DMS153 treated with DMSO at 0.1 percent for 48 hours (cell line): ENCODE measurements around the gene RBM19.
"Not testable (repeated sequence)": the region's sequence is repeated elsewhere in the genome, so short reads cannot be mapped to it uniquely, and the experiment has no call there.

Experiments used
- DNase-seq: peaks from one replicate; lab custom pipeline; 2025; ENCODE audit not compliant: unreplicated experiment; lab: John Stamatoyannopoulos, UW

RBM19 gene

DNA sequence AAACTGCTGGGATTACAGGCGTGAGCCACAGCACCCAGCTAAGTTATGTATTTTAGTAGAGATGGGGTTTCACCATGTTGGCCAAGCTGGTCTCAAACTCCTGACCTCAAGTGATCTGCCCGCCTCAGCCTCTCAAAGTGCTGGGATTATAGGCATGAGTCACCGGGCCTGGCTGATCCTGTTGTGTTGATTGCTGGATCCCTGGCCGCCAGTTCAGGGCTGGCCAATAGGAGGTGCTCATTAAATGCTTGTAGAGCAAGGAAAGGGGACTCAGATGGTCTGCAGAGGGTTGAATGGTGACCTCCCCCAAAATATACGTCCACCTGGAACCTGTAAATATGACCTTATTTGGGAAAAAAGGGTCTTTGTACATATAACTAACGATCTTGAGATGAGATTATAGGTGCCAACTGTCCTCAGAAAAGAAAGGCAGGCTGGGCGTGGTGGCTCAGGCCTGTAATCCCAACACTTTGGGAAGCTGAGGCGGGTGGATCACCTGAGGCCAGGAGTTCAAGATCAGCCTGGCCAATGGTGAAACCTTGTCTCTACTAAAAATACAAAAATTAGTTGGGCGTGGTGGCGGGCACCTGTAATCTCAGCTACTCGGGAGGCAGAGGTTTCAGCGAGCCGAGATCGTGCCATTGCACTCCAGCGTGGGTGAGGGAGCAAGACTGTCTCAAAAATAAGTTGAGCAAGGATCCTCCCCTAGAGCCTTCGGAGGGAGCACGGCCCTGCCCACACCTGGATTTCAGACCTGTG is 156.5 kb downstream of the RBM19 start:
- not testable (repeated sequence) for DNase-seq

DNA sequence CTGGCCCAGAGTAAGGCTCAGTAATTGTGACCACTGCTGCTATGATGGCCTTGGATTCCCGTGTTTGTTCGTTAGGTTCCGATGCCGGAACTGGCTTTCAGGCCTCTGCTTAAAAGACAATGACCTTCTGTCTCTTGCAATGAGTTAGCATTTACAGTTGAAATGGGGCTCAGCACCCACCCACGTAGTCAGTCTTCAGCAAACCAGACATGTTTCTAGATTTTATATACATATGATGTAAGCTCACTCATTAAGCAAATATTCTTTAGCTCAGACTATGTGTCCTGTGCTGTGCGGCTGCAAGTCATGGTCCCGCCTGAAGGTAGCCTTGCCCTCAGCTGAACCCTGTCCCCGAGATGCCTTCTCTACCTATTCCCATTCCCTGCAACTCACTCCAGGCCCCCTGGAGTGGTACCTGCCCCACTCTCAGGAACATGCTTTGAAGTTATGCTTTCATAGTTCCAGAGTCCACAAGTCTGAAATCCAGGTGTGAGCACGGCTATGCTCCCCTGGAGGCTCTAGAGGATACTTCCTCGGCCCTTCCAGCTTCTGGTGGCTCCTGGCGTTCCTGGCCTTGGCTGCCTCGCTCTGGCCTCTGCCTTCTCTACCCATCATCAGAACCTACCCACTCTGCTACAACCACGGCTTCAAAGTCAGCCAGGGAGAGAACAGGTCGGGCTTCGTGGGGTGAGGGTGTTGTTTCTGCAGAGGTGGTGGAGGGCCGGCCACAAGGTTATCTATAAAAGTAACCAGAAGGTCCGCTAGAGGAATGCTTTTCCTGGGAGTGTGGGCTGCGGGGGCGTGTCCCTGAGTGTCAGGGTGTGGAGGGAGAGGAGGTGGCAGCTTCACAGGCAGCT is 157.8 kb downstream of the RBM19 start:
- no peak for DNase-seq

DNA sequence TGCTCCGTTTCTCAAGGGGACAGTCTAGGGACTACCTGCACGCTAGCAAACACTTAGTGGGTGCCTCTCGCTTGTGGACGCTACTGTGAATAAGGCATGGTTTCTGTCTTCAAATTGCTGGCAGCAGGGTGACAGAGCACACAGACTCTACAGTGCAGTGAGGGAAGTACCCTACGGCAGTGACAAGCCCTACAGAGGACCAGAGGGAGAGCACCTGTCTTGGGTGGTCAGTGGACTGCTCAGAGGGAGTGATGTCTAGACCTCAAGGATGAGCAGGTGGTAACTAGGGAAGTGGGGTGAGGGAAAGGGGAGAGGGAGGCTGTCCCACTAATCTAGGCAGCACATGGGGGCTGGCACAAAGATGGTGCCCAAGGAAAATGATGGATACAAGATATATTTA is 160.5 kb downstream of the RBM19 start:
- no peak for DNase-seq

DNA sequence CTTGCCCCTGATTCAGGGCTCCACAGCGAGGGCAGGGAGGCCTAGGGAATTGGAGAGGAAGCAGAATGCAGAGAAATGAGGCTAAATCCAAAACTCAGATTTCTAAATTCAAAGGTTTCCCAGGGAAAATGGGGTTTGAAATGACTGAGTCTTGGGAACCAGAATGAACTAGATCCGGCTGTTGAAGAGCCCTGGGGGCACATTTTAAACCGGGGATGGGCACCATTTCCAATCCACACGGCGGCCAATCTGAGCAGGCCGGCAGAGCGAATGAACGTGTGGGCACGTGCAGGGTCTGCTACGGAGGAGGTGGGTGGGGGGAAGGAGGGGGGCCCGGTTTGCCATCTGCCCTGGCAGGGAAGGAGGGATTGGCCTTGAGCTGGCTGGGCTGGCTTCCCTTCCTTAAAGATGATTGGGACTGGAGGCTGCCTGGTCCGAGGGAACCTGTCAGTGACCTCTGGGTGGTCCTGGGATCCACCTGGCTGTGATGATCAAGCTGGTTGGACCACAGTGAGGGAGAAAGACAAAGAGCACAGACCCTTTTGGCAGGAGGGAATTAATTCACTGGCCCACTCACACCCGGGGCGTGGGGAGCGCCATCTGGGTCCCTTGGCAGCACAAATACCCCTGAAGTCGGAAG is 161.0 kb downstream of the RBM19 start:
- DNase-seq, result no peak

DNA sequence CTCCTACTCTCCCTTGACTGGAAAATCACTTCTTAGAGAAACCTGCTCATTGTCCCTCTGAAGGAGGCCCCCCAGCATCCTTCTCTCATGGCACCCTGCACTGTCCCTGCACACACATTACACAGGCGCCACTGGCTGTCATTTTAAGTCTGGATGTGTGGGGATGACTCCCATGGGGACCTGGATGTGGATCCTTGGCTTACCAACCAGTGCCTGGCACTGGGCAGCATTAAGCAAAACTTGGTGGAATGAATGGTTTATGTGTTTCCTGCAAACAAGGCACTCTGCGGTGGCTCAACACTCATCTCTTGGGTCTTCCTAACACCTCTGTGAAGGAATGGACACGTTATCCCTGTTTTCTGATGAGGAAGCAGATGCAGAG is 162.4 kb downstream of the RBM19 start:
- no peak for DNase-seq

DNA sequence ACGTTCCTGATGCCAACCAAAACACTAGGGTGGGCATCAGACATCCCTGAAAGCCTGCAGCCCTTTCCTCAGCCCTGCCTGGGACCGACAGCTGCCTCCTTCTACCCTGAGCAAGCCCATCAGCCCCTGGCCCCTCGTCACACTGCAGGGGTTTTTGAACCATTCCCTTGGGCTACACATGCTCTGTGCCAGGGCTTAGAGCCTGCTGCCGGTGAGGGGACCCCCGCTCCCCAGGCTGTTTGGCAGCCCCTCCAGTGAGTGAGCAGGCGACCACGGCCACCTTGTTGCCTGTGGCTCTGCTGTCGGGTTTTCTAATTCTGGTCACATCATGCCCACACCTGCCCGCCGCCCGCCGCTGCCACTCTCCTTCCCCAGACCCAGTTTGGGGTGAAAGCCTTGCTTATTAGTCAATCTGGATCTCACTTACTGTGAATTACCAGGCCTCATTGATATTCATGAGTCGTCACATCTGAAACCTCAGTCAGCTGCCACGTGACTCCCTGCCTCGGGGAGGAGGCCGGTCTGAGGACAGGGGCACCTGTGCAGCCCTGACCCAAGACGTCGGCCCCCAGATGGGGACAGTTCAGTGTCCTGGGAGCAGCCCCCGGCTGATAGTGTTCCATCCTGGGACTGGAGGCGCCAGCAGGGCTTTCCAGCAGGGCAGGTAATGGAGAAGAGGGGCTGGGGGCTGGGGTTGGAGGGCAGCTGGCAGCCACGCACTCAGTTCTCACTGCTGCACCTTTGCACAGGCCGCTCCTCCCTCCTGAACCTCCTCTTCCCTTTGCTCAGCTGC is 163.0 kb downstream of the RBM19 start:
- DNase-seq, result no peak

DNA sequence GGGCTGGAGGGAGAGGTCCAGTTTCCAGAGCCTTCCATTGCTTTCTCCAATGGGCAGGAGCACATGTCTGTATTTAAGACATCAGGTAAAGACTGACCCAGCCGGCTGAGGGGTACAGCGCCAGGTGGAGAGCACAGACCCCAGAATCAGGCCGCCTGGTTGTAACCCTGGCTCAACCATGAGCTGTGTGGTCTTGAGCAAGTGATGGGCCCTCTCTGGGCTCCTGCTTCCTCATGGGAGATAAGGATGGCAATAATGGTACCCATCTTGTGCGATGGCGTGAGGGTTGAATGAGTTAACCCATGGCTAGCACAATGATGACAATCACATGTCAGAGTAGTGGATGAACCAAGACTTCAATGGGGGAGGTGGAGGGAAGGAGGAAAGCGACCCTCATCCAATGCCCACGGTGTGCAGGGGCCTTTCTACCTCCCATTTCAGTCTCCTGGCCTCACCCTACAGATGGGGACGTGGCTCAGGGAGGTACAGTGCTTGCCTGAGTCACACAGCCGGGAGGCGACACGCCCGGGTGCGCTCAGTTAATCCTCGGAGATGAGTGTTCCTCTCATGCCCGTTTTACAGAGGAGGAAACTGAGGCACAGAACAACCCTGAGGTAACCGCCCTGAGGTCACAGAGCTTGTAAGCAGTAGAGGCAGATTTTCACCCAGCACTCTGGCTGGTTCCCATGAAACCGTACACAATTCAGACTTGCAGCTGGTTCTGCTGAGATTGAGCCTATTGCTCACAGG is 163.9 kb downstream of the RBM19 start:
- no peak for DNase-seq

DNA sequence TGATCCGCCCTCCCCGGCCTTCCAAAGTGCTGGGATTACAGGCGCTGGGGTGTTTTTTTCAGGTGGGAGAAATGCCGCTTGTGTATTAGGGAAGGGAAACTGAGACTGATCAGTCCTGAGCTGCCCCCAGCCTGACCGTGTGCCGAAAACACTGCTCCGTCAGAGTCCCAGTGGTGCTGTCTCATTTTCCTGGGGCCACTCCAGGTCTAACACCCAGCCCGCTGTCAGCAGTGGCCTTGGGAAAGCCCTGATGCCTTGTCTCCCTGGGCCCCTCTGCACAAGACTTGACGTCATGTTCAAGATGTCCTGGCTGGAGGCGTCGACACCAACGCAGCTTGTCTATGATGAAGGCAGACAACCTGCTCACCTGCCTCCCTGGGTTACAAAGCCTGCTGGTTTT is 165.9 kb downstream of the RBM19 start:
- DNase-seq, result no peak

DNA sequence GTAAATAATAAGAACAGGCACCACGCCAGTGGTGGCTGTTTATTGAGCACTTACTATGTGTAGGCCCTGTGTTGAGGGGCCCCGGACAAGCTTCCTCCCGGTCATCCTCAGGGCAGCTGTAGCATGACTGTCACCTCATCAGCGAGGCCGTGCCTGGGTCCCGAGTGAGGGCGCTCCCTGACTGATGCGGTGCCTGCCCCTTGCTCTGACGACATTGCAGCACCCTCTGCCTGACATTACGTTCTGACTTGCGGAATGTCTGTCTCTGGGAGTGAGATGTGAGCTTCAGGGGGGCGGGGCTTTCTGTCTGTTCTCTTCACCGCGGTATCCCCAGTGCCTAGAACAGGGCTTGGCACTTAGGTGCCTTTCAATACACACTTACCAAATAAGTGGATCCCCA is 167.6 kb downstream of the RBM19 start:
- DNase-seq, result no peak

DNA sequence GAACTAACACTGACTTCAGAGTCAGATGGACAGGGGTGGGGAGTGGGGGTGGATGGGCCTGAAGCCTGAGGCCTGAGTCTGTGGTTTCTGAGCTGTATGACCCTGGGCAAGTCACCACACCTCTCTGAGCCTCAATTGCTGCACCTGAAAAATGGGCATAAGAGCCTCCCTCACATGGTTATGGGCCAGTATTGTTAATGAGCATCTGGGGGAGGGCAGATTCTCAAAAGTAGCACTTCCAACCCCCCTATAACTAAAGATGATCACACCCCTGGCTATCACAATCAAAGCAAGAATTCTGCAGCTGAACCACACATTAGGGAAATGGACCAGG is 168.6 kb downstream of the RBM19 start:
- no peak for DNase-seq

DNA sequence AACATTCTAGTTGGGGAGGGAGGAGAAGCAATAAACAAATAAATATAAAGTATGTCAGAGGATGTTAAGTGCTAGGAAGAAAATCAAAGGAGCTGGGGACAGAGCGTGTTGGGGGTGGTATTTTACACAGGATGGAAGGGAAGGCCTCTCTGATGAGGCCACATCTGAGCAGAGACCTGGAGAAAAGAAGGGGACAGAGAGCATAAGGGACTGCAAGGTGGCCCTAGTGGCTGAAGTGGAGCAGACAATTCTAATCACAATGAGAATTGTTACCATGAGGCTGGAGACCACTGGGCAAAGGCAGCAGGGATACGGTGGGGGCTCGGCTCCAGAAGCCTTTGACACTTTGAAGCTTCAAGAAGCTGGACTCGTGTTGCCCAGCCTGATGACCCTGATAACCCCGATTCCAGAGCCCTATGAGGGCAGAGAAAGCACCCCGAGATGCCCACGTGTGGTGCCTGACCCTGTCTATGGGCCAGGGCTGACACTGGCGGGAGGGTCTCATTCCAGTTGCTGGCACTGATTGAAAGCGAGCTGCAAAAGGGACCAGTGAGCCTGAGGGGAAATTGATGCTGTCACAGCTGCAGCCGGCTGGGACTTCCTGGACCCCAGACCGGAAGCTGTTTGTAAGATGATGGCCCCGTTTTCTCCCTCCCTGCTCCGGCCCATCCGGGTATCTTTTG is 169.1 kb downstream of the RBM19 start:
- DNase-seq, result no peak

DNA sequence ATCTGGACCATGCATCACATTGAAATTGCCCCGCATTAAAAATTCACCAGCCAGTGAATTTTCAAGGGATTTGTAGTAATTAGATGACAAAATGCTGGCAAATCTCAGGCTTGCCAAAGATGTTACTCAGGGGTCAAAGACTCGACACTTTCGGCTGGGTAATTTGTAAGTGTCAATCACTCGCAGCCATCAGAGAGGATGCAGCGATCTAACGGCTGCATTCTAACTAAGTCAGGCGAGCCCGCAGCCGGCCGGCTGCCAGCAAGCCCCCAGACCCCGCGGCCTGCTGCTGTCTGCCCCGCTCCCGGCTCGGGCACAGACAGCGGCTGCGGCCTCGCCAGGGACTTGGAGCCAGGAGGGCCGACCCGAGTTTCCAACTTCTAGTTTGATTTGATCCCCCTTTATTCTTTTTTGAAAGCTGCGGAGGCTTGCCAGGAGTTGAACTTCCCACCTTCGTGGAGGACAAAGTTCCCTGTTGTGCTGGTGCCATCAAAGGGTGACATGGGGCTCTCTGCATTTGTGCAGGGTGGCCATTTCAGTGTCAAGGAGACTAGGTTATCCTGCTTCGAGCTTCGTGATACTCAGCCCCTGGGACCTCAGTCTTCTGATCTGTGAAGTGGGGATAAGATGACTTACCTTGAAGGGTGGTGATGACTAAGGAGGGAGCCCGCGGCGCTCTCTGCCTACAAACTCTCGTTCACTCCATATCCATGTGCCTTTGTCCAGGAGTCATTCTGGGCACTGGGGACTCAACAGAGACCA is 169.9 kb downstream of the RBM19 start:
- DNase-seq, result no peak

DNA sequence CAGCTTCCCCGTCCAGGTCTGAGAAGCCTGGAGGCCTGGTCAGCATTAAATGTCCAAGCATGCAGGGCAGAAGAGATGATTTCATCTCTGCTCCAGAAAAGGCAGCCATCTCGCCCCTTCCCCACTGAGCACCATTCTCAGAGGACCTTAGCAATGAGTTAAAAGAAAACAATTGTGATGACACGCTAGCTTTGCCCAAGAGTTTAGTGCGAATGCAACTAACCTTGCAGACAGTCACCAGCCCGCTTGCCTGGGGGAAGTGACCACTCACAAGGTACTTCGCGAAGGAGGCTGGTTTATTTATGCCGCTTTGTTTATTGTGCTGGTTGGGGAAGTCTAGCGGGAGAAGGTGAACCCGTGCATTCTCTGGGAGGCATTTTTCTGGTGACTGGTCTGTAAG is 170.7 kb downstream of the RBM19 start:
- no peak for DNase-seq

DNA sequence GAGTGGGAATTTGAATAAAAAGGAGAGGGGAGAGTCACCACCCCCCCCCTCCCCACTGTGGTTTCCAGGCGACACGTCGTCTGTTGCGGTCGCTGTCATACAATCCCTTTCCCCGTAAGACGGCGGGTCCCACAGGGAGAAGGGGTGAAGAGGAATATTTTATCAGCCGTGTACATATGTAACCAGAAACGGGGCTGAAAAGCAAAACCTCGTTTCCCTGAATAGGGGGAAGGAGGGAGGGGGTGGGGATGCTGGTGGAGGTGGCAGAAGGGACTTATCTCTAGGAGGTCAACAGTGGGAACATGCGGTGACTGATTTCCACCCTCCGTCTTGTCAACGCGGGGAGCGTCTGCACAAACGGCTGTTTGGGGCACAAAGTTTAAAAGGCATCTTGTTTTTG is 171.4 kb downstream of the RBM19 start:
- no peak for DNase-seq

DNA sequence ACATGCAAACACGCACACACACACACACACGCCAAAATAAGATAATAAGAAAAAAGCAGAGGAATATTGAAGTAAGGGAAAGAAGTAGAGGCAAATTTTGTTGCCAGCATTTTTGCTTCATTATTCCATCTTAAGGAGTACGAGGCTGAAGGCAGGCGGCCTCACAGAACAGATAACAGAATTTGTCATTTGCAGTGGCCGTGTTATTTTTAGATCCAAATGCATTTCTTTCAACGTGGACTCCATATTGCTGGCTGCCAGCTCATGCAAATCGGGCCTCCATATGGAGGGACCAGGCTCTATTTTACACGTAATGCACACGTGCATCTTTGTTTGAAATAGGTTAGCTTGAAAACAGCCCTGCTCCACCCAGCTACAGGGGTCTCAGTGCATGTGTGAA is 172.9 kb downstream of the RBM19 start:
- DNase-seq, result no peak

DNA sequence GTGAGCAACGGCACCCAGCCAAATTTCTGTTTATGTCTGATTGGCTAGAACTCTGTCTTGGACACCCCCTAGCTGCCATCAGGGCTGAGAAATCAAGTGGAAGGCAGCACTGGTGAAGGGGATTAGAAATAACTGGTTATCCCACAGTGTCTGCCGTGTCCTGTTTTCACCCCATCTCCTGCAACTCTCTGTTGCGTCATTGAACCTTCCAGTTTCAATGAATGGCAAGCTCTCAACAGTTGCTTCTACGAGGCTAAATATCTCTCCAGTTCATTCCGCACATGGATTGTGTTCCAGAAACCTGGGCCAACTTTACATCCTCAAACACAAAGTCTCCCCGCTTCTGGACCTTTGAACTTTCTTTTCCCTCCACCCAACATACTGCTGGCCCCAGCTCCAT is 173.7 kb downstream of the RBM19 start:
- DNase-seq, result no peak

DNA sequence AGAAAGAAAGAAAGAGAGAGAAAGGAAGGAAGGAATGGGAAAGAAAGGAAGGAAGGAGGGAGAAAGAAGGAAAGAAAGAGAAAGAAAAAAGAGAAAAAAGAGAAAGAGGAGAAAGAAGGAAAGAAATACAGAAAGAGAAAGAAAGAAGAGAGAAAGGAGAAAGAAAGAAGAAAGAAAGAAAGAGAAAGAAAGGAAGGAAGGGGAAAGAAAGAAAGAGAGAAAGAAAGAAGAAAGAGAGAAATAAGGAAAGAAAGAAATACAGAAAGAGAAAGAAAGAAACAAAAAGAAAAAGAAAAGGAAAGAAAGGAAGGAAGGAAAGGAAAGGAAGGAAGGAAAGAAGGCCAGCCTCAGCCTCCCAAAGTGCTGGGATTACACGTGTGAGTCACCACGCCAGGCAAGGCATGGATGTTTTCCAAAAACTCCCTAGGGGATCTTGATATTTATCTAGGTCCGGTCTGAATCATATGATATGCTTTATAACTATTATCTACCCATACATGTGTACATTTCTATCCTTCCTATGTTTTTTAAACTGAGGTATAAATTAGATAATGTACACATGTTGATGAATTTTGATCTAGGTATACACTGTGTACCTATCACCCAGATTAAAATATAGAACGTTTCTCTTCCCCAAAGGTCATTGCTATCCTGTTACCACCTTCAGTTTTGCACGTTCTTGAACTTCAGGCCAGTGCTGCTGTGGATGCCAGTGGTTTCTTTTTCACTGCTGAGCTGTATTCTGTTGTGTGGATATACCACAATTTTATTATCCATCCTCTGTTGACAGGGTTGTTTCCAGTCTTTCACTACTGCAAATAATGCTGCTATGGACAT is 177.9 kb downstream of the RBM19 start:
- DNase-seq, result no peak

DNA sequence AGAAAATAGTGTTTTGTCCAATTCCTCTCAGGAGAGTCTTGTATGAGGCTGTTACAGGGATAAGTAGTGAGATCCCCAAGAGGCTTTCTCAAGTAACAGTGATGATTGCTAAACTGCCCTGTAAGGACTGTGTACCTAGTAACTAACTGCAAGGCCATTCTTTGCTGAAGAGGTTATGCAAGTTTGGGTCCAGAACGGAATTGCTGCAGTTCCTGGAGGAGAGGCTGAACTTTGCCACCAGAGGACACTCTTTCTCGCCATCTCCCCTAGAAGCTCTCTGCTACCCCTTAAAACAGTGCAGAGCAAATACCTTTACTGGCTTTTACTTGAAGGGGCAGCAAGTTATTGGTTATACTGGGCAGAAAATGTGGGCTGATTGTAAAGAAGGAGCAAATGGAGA is 180.0 kb downstream of the RBM19 start:
- no peak for DNase-seq
